ENCODE measurements around the gene BANF1.
A peak's percentile ranks its signal among the peaks of the same experiment; 100 is the strongest.

The BANF1 gene

DNA sequence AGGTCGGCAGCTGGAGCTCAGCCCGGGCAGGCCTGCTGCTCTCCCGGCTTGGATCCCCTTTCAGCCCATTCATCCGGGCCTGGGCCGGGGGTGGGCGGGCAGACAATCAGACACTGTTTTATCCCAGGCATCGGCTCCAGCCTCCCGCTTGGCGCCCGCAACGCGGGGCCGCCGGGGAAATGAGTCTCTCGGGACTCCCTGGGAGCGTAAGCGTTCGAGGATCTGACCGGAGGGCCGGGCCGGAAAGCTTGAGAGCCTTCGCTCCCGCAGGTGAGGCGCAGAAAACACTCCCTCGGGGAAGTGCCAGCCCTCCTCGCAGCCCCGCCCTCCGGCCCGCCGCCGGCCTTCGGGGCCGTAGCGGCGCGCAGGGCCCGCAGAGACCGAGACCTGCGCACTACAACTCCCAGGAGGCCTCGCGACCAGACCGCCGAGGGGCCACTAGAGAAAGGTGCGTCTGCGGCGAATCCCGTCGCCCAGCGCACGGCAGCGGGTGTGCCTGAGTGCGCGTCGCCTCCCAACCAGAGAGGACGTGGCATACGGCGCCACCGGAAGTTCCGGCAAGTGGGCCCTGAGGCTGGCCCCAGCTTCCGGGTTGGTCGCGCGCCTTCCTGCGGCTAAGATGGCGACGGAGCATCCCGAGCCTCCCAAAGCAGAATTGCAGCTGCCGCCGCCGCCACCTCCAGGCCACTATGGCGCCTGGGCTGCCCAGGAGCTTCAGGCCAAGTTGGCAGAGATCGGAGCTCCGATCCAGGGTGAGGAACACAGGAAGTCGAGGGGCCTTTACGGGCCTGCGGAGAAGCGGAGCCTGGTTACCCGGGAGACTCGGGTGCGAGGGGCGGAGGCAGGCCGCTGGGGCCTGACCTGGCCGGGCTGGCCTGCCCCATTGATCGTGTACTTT is 49.7 kb downstream of the BANF1 start, which contains the start of gene SF3B2 (continued):
- no peak; the same call in 1 of the 2 replicates for TF ChIP-seq ZNF341 (tag by site-specific recombination; IDR thresholded peaks at IDR 0.05; ENCODE audit: low read depth)
- no peak for TF ChIP-seq ZNF707 (tag by site-specific recombination; IDR thresholded peaks at IDR 0.05)
- no peak; the same call in 1 of the 2 replicates for TF ChIP-seq GLI4 (tag by site-specific recombination; IDR thresholded peaks at IDR 0.05)
- TF ChIP-seq, protein P1, sequence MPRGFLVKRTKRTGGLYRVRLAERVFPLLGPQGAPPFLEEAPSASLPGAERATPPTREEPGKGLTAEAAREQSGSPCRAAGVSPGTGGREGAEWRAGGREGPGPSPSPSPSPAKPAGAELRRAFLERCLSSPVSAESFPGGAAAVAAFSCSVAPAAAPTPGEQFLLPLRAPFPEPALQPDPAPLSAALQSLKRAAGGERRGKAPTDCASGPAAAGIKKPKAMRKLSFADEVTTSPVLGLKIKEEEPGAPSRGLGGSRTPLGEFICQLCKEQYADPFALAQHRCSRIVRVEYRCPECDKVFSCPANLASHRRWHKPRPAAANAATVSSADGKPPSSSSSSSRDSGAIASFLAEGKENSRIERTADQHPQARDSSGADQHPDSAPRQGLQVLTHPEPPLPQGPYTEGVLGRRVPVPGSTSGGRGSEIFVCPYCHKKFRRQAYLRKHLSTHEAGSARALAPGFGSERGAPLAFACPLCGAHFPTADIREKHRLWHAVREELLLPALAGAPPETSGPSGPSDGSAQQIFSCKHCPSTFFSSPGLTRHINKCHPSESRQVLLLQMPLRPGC (tag by site-specific recombination; IDR thresholded peaks at IDR 0.05), result peak; percentile 19; the same call in 1 of the 2 replicates
- TF ChIP-seq ZXDB (tag by site-specific recombination; IDR thresholded peaks at IDR 0.05), result peak; percentile 81
- TF ChIP-seq ZFP41 (tag by site-specific recombination; IDR thresholded peaks at IDR 0.05; ENCODE audit: borderline replicate concordance), result no peak
- TF ChIP-seq TRIM28 (IDR thresholded peaks at IDR 0.05; ENCODE audit: borderline replicate concordance, low read length), result no peak
- TF ChIP-seq ZFP37 (tag by site-specific recombination; IDR thresholded peaks at IDR 0.05), result 0 out of 2 replicates have a peak, but pooled peaks have one; percentile 23
- no peak for TF ChIP-seq ZNF658 (tag by site-specific recombination; IDR thresholded peaks at IDR 0.05)
- TF ChIP-seq ZNF133 (tag by site-specific recombination; IDR thresholded peaks at IDR 0.05), result no peak
- TF ChIP-seq, protein P2, sequence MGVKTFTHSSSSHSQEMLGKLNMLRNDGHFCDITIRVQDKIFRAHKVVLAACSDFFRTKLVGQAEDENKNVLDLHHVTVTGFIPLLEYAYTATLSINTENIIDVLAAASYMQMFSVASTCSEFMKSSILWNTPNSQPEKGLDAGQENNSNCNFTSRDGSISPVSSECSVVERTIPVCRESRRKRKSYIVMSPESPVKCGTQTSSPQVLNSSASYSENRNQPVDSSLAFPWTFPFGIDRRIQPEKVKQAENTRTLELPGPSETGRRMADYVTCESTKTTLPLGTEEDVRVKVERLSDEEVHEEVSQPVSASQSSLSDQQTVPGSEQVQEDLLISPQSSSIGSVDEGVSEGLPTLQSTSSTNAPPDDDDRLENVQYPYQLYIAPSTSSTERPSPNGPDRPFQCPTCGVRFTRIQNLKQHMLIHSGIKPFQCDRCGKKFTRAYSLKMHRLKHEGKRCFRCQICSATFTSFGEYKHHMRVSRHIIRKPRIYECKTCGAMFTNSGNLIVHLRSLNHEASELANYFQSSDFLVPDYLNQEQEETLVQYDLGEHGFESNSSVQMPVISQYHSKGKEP (tag by site-specific recombination; IDR thresholded peaks at IDR 0.05), result no peak
- no peak for TF ChIP-seq GFI1B (tag by site-specific recombination; IDR thresholded peaks at IDR 0.05)
- TF ChIP-seq, protein P3, sequence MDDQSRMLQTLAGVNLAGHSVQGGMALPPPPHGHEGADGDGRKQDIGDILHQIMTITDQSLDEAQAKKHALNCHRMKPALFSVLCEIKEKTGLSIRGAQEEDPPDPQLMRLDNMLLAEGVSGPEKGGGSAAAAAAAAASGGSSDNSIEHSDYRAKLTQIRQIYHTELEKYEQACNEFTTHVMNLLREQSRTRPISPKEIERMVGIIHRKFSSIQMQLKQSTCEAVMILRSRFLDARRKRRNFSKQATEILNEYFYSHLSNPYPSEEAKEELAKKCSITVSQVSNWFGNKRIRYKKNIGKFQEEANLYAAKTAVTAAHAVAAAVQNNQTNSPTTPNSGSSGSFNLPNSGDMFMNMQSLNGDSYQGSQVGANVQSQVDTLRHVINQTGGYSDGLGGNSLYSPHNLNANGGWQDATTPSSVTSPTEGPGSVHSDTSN (CRISPR knock-in tag; IDR thresholded peaks at IDR 0.05), result no peak
- TF ChIP-seq ZNF510 (tag by site-specific recombination; IDR thresholded peaks at IDR 0.05; ENCODE audit: insufficient replicate concordance), result no peak
- no peak for TF ChIP-seq RBAK (tag by site-specific recombination; IDR thresholded peaks at IDR 0.05)
- TF ChIP-seq, protein P4, sequence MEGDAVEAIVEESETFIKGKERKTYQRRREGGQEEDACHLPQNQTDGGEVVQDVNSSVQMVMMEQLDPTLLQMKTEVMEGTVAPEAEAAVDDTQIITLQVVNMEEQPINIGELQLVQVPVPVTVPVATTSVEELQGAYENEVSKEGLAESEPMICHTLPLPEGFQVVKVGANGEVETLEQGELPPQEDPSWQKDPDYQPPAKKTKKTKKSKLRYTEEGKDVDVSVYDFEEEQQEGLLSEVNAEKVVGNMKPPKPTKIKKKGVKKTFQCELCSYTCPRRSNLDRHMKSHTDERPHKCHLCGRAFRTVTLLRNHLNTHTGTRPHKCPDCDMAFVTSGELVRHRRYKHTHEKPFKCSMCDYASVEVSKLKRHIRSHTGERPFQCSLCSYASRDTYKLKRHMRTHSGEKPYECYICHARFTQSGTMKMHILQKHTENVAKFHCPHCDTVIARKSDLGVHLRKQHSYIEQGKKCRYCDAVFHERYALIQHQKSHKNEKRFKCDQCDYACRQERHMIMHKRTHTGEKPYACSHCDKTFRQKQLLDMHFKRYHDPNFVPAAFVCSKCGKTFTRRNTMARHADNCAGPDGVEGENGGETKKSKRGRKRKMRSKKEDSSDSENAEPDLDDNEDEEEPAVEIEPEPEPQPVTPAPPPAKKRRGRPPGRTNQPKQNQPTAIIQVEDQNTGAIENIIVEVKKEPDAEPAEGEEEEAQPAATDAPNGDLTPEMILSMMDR (tag by site-specific recombination; IDR thresholded peaks at IDR 0.05), result no peak
- TF ChIP-seq, protein P5, sequence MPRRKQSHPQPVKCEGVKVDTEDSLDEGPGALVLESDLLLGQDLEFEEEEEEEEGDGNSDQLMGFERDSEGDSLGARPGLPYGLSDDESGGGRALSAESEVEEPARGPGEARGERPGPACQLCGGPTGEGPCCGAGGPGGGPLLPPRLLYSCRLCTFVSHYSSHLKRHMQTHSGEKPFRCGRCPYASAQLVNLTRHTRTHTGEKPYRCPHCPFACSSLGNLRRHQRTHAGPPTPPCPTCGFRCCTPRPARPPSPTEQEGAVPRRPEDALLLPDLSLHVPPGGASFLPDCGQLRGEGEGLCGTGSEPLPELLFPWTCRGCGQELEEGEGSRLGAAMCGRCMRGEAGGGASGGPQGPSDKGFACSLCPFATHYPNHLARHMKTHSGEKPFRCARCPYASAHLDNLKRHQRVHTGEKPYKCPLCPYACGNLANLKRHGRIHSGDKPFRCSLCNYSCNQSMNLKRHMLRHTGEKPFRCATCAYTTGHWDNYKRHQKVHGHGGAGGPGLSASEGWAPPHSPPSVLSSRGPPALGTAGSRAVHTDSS (tag by site-specific recombination; IDR thresholded peaks at IDR 0.05), result no peak
- 0 out of 2 replicates have a peak, but pooled peaks have one; percentile 18 for TF ChIP-seq ZIC2 (tag by site-specific recombination; IDR thresholded peaks at IDR 0.05)
- TF ChIP-seq ZNF596 (tag by site-specific recombination; IDR thresholded peaks at IDR 0.05), result no peak
- TF ChIP-seq, protein P6, sequence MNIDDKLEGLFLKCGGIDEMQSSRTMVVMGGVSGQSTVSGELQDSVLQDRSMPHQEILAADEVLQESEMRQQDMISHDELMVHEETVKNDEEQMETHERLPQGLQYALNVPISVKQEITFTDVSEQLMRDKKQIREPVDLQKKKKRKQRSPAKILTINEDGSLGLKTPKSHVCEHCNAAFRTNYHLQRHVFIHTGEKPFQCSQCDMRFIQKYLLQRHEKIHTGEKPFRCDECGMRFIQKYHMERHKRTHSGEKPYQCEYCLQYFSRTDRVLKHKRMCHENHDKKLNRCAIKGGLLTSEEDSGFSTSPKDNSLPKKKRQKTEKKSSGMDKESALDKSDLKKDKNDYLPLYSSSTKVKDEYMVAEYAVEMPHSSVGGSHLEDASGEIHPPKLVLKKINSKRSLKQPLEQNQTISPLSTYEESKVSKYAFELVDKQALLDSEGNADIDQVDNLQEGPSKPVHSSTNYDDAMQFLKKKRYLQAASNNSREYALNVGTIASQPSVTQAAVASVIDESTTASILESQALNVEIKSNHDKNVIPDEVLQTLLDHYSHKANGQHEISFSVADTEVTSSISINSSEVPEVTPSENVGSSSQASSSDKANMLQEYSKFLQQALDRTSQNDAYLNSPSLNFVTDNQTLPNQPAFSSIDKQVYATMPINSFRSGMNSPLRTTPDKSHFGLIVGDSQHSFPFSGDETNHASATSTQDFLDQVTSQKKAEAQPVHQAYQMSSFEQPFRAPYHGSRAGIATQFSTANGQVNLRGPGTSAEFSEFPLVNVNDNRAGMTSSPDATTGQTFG (tag by site-specific recombination; IDR thresholded peaks at IDR 0.05; ENCODE audit: borderline replicate concordance), result no peak
- TF ChIP-seq HOXA7 (CRISPR knock-in tag; IDR thresholded peaks at IDR 0.05; ENCODE audit: borderline replicate concordance), result no peak
- no peak for TF ChIP-seq ZNF624 (tag by site-specific recombination; IDR thresholded peaks at IDR 0.05)
- TF ChIP-seq KLF16 (tag by site-specific recombination; IDR thresholded peaks at IDR 0.05), result peak; percentile 36; the same call in 1 of the 2 replicates
- TF ChIP-seq ZNF843 (tag by site-specific recombination; IDR thresholded peaks at IDR 0.05), result no peak
- TF ChIP-seq ZNF10 (tag by site-specific recombination; IDR thresholded peaks at IDR 0.05), result no peak
- no peak; the same call in 1 of the 2 replicates for TF ChIP-seq ZNF561 (tag by site-specific recombination; IDR thresholded peaks at IDR 0.05; ENCODE audit: borderline replicate concordance)
- TF ChIP-seq ZNF629 (tag by site-specific recombination; IDR thresholded peaks at IDR 0.05), result peak; percentile 80
- peak; percentile 51; the same call in 1 of the 2 replicates for TF ChIP-seq ZFP69B (tag by site-specific recombination; IDR thresholded peaks at IDR 0.05)
- no peak for TF ChIP-seq ZNF433 (tag by site-specific recombination; IDR thresholded peaks at IDR 0.05; ENCODE audit: low read depth)
- peak; percentile 91 for TF ChIP-seq ZBTB17 (tag by site-specific recombination; IDR thresholded peaks at IDR 0.05)

Measured in HEK293 (cell line).